K562 (cell line): ENCODE data around the gene DTX3. TPM values are rescaled to one million over a fixed set of nuclear protein-coding genes. Genes with fewer than 3 reads are reported as not detected.

ENCODE experiments used
- E2F3 ChIP-seq: fragments of 250-450 bp; sonication (Bioruptor Pico); IDR thresholded peaks from 2 replicates; pipeline ENCODE4 v1.4.0; 2020; ENCODE audit warnings: mild to moderate bottlenecking
- HNRNPK ChIP-seq: fragments of 200-400 bp; formaldehyde crosslinking; IDR thresholded peaks from one replicate; pipeline ENCODE4 v1.6.1; 2018; ENCODE audit warnings: mild to moderate bottlenecking, low read depth, low read length; ENCODE audit not compliant: poor library complexity, severe bottlenecking
- NR1H2 ChIP-seq: sonication (generic); formaldehyde crosslinking; IDR thresholded peaks from 2 replicates; pipeline ENCODE4 v1.4.0; 2020; ENCODE audit warnings: mild to moderate bottlenecking, missing genetic modification reagents
- PCBP2 ChIP-seq: fragments of 200-400 bp; formaldehyde crosslinking; IDR thresholded peaks from 2 replicates; pipeline ENCODE4 v1.6.1; 2018; ENCODE audit warnings: low read length, low read depth, mild to moderate bottlenecking, moderate library complexity; ENCODE audit not compliant: poor library complexity, severe bottlenecking
- SNRNP70 ChIP-seq: fragments of 200-400 bp; formaldehyde crosslinking; optimal IDR thresholded peaks from 2 replicates; pipeline ENCODE3; 2017; ENCODE audit warnings: low read depth, low read length
- SOX6 ChIP-seq: fragments of 450-650 bp; IDR thresholded peaks from 2 replicates; pipeline ENCODE4 v1.6.1; 2014; ENCODE audit warnings: mild to moderate bottlenecking
- XRCC3 ChIP-seq: fragments of 450-650 bp; IDR thresholded peaks from 2 replicates; pipeline ENCODE4 v1.6.1; 2017; ENCODE audit warnings: mild to moderate bottlenecking, moderate library complexity
- ZBTB7A ChIP-seq: IDR thresholded peaks from 2 replicates; pipeline ENCODE4 v1.6.1; 2011; ENCODE audit warnings: low read depth, mild to moderate bottlenecking, low read length, moderate library complexity, borderline replicate concordance; ENCODE audit not compliant: control insufficient read depth
- ZNF12 ChIP-seq: sonication (generic); formaldehyde crosslinking; IDR thresholded peaks from 2 replicates; pipeline ENCODE4 v1.4.0; 2020; ENCODE audit warnings: mild to moderate bottlenecking, missing genetic modification reagents
- ZSCAN29 ChIP-seq: fragments of 450-650 bp; IDR thresholded peaks from 2 replicates; pipeline ENCODE4 v1.6.1; 2017
- polyA plus RNA-seq, 8 experiments: library from polyadenylated mRNA; depleted of rRNA in 4 of 8; stranded (reverse) in 5 of 8; unstranded in 3 of 8; fragments of >200 nt; fragmentation: Nextera tagmentation in 2 of 8; fragmentation: Illumina TruSeq in 1 of 8; extraction: Ambion mirVana in 2 of 8; extraction: Trizol in 1 of 8; gene quantifications; 2 replicates each; pipeline versions ENCODE4 v1.2.1 to v1.2.3, GENCODE V29; 2011 to 2014; ENCODE audit warnings: inconsistent platforms in 1 of 8, missing spikeins in 1 of 8
- total RNA-seq, 7 experiments: library from RNA; depleted of rRNA in 6 of 7; stranded (reverse); fragments of >200 nt in 6 of 7; fragmentation: Illumina TruSeq in 2 of 7; extraction: Trizol in 2 of 7; gene quantifications; 2 replicates each; pipeline versions ENCODE4 v1.2.1 to v1.2.3, GENCODE V29; 2011 to 2021; ENCODE audit warnings: low replicate concordance in 1 of 7
- TF ChIP-seq, protein P1 (sequence below): sonication (generic); formaldehyde crosslinking; IDR thresholded peaks from 2 replicates; pipeline ENCODE4 v1.8.1; 2023; ENCODE audit warnings: mild to moderate bottlenecking, missing genetic modification reagents, moderate library complexity

Gene DTX3
- total and polyA plus RNA-seq, 9 of the 15 experiments (the other 6 are each of a cell fraction or from before 2014, with no cell fraction given): 0.03 to 0.09 (median 0.06) TPM; not detected in 6

DNA sequence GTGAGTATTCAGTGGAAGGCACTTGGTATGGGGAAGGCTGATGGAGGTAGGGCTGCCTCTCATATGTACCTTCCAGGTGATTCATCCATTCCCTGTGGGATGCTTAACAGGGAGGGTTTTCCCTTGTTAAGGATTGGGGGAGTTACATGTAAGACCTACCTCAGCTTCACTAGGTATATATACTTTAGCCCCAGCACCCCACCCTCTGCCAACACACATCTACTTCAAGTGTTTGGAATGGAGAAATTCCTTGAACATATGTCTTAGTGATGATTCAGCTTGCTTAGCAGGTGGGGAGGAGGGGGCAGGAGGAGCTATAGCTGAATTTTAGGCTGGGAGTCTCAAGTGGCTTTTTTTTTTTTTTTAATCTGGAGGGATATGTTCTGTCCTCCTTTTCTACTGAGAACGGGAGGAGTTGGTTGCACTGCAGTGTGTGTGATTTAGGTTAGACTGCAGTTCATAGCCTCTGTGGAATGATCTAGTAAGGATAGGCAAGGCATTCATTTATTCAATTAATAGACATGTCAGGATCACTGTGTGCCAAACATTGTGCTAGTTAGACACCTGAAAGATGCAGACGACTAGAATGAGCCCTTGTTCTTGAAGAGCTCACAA lies 12.0 kb upstream of the DTX3 start (continued):
- TF ChIP-seq NR1H2 (CRISPR knock-in tag) (no peak), SNRNP70 (no peak), E2F3 (no peak), ZSCAN29 (no peak), XRCC3 (no peak), SOX6 (no peak), HNRNPK (no peak), ZNF12 (CRISPR knock-in tag) (no peak), PCBP2 (no peak), ZBTB7A (no peak)
- TF ChIP-seq, protein P1, sequence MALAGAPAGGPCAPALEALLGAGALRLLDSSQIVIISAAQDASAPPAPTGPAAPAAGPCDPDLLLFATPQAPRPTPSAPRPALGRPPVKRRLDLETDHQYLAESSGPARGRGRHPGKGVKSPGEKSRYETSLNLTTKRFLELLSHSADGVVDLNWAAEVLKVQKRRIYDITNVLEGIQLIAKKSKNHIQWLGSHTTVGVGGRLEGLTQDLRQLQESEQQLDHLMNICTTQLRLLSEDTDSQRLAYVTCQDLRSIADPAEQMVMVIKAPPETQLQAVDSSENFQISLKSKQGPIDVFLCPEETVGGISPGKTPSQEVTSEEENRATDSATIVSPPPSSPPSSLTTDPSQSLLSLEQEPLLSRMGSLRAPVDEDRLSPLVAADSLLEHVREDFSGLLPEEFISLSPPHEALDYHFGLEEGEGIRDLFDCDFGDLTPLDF (CRISPR knock-in tag): no peak
